Mesothelial cell of epicardium (in vitro differentiated cells): ENCODE measurements around the gene TEX9. TPM values are rescaled to one million over a fixed set of nuclear protein-coding genes. Genes with fewer than 3 reads are reported as not detected.

Experiments used
- DNase-seq, 2 experiments: peaks; one replicate each; pipeline ENCODE4 v3.0.0; 2021; ENCODE audit warnings: low spot score in 2 of 2; ENCODE audit not compliant: unreplicated experiment in 2 of 2
- H3K27ac Mint-ChIP-seq: 2 replicates; pipeline ENCODE4 v1.8.0; 2021; ENCODE audit warnings: mixed read lengths
- H3K27me3 Mint-ChIP-seq: 2 replicates; pipeline ENCODE4 v1.8.0; 2021; ENCODE audit warnings: low read depth, mixed read lengths
- H3K36me3 Mint-ChIP-seq: 2 replicates; pipeline ENCODE4 v1.8.0; 2021; ENCODE audit warnings: mixed read lengths
- H3K4me1 Mint-ChIP-seq: 2 replicates; pipeline ENCODE4 v1.8.0; 2021; ENCODE audit warnings: mixed read lengths
- H3K4me3 Mint-ChIP-seq: 2 replicates; pipeline ENCODE4 v1.8.0; 2021; ENCODE audit warnings: mild to moderate bottlenecking, moderate library complexity, mixed read lengths
- H3K9me3 Mint-ChIP-seq: 2 replicates; pipeline ENCODE4 v1.8.0; 2021; ENCODE audit warnings: mixed read lengths
- CTCF ChIP-seq: fragments of 200-600 bp; sonication (generic); IDR thresholded peaks from one replicate; pipeline ENCODE4 v1.5.0; 2021; ENCODE audit warnings: antibody characterized with exemption; ENCODE audit not compliant: unreplicated experiment
- total RNA-seq: library from RNA; stranded (reverse); gene quantifications from 3 replicates; pipeline ENCODE4 v1.2.1, GENCODE V29; 2021

The TEX9 gene
- total RNA-seq, 1 donor from 2014 or later: 23.4 TPM

- Mint-ChIP-seq H3K9me3 (no peaks in the 10 kb centered on the region), H3K36me3 (no peaks in the 10 kb centered on the region), H3K4me3 (no peak overlapping the region), H3K27me3 (peaks cover 47% of the 10 kb centered on the region), H3K4me1 (peaks cover 14% of the 10 kb centered on the region), H3K27ac (no peak overlapping the region)
- TF ChIP-seq CTCF: no peak
- no peak for DNase-seq
These were observed 103.2 kb downstream of the TEX9 start for GRCh38 chr15:56468401-56468800.

- no peak overlapping the region for H3K27ac Mint-ChIP-seq
- no peaks in the 10 kb centered on the region for H3K36me3 Mint-ChIP-seq
- DNase-seq: no peak
- H3K4me3 Mint-ChIP-seq: no peak overlapping the region
- no peaks in the 10 kb centered on the region for H3K9me3 Mint-ChIP-seq
- peaks cover 47% of the 10 kb centered on the region for H3K27me3 Mint-ChIP-seq
- H3K4me1 Mint-ChIP-seq: peaks cover 14% of the 10 kb centered on the region
- no peak for TF ChIP-seq CTCF
These were observed 104.3 kb downstream of the TEX9 start for GRCh38 chr15:56469483-56469882.

- H3K4me3 Mint-ChIP-seq: no peak overlapping the region
- H3K4me1 Mint-ChIP-seq: peaks cover 3% of the 10 kb centered on the region
- H3K36me3 Mint-ChIP-seq: no peaks in the 10 kb centered on the region
- H3K27ac Mint-ChIP-seq: no peak overlapping the region
- no peak for DNase-seq
- H3K27me3 Mint-ChIP-seq: peaks cover 49% of the 10 kb centered on the region
- no peaks in the 10 kb centered on the region for H3K9me3 Mint-ChIP-seq
- TF ChIP-seq CTCF: no peak
These were observed 106.3 kb downstream of the TEX9 start for GRCh38 chr15:56471440-56472069.

- H3K4me3 Mint-ChIP-seq: no peak overlapping the region
- H3K4me1 Mint-ChIP-seq: peaks cover 3% of the 10 kb centered on the region
- no peak for TF ChIP-seq CTCF
These were observed 107.1 kb downstream of the TEX9 start for GRCh38 chr15:56472278-56472677.

GRCh38 chr15:56473017-56473416, 107.8 kb downstream of the TEX9 start:
- H3K9me3 Mint-ChIP-seq: peaks cover under 1% of the 10 kb centered on the region
- TF ChIP-seq CTCF: no peak
- no peak overlapping the region for H3K27ac Mint-ChIP-seq
- H3K4me1 Mint-ChIP-seq: peaks cover 3% of the 10 kb centered on the region
- H3K36me3 Mint-ChIP-seq: no peaks in the 10 kb centered on the region
- H3K27me3 Mint-ChIP-seq: peaks cover 52% of the 10 kb centered on the region
- no peak overlapping the region for H3K4me3 Mint-ChIP-seq
- DNase-seq: no peak

More at GRCh38 chr15:56472278-56472677, 107.1 kb downstream of the TEX9 start:
- H3K27me3 Mint-ChIP-seq: peaks cover 53% of the 10 kb centered on the region
- H3K9me3 Mint-ChIP-seq: no peaks in the 10 kb centered on the region
- no peaks in the 10 kb centered on the region for H3K36me3 Mint-ChIP-seq
- no peak for DNase-seq
- no peak overlapping the region for H3K27ac Mint-ChIP-seq

- Mint-ChIP-seq H3K4me1 (peaks cover 3% of the 10 kb centered on the region), H3K36me3 (peaks cover 2% of the 10 kb centered on the region), H3K4me3 (no peak overlapping the region)
These were observed 110.1 kb downstream of the TEX9 start for GRCh38 chr15:56475351-56475750.

More at GRCh38 chr15:56475351-56475750, 110.1 kb downstream of the TEX9 start:
- DNase-seq: no peak
- no peak for TF ChIP-seq CTCF
- Mint-ChIP-seq H3K27me3 (peaks cover 32% of the 10 kb centered on the region), H3K27ac (no peak overlapping the region), H3K9me3 (peaks cover 14% of the 10 kb centered on the region)
